ENCODE results near the gene DCDC1.

Gene DCDC1

GRCh38 chr11:31132531-31133421 is 236.8 kb downstream of the DCDC1 start:
- H3K27me3 ChIP-seq (ENCODE audit: low read depth) = no peaks in the 10 kb centered on the region
- H3K4me3 ChIP-seq = no peak overlapping the region
- no peaks in the 10 kb centered on the region for H3K9me3 ChIP-seq
- H3K4me1 ChIP-seq = no peaks in the 10 kb centered on the region
- no peaks in the 10 kb centered on the region for H3K36me3 ChIP-seq (replicated peaks)
- in situ Hi-C loops (cut with MboI; ENCODE audit: low sequenced_read_pairs) = no loop called here
- DNase-seq (ENCODE audit: low spot score in 2 of 2) = peak in 1 of 2 experiments; percentile 8

DNA sequence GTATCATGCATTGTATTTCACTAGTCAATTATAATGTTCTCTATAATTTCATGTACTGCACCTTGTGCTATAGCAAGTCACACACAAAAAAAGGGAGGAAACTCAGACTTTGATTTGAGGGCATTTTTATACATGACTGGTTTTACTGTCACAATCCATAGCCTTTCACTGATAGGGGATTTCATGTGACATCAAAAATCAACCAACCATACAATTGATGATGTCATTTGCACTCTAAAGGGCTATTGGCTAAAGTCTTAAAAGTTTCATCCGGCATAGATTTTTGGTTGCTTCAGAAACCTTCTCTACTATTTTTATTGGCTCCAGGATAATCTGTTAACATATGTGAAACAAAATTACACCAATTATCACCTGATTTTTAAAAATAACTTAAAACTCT is 237.8 kb downstream of the DCDC1 start:
- no peaks in the 10 kb centered on the region for H3K36me3 ChIP-seq (replicated peaks)
- H3K4me1 ChIP-seq = no peaks in the 10 kb centered on the region
- no peak overlapping the region for H3K4me3 ChIP-seq
- in situ Hi-C loops (cut with MboI; ENCODE audit: low sequenced_read_pairs) = no loop called here
- H3K9me3 ChIP-seq = no peaks in the 10 kb centered on the region
- no peak for DNase-seq (ENCODE audit: low spot score in 2 of 2)
- H3K27me3 ChIP-seq (ENCODE audit: low read depth) = no peaks in the 10 kb centered on the region

- no peaks in the 10 kb centered on the region for H3K4me1 ChIP-seq
- H3K4me3 ChIP-seq = no peak overlapping the region
- no peaks in the 10 kb centered on the region for H3K36me3 ChIP-seq (replicated peaks)
- in situ Hi-C loops (cut with MboI; ENCODE audit: low sequenced_read_pairs) = no loop called here
- H3K9me3 ChIP-seq = no peaks in the 10 kb centered on the region
- DNase-seq (ENCODE audit: low spot score in 2 of 2) = no peak
- H3K27me3 ChIP-seq (ENCODE audit: low read depth) = no peaks in the 10 kb centered on the region
Observed at GRCh38 chr11:31127290-31127689, 242.2 kb downstream of the DCDC1 start.

- Histone ChIP-seq H3K4me3 (no peak overlapping the region), H3K4me1 (no peaks in the 10 kb centered on the region), H3K27me3 (ENCODE audit: low read depth) (no peaks in the 10 kb centered on the region), H3K9me3 (no peaks in the 10 kb centered on the region), H3K36me3 (replicated peaks) (no peaks in the 10 kb centered on the region)
- DNase-seq (ENCODE audit: low spot score in 2 of 2) = no peak
- in situ Hi-C loops (cut with MboI; ENCODE audit: low sequenced_read_pairs) = no loop called here
Observed at GRCh38 chr11:31120428-31120827, 249.1 kb downstream of the DCDC1 start.

- Histone ChIP-seq H3K9me3 (no peaks in the 10 kb centered on the region), H3K4me3 (no peak overlapping the region), H3K27me3 (ENCODE audit: low read depth) (no peaks in the 10 kb centered on the region), H3K4me1 (no peaks in the 10 kb centered on the region), H3K36me3 (replicated peaks) (no peaks in the 10 kb centered on the region)
- in situ Hi-C loops (cut with MboI; ENCODE audit: low sequenced_read_pairs) = no loop called here
- no peak for DNase-seq (ENCODE audit: low spot score in 2 of 2)
Observed at GRCh38 chr11:31118566-31118965, 251.0 kb downstream of the DCDC1 start.

DNA sequence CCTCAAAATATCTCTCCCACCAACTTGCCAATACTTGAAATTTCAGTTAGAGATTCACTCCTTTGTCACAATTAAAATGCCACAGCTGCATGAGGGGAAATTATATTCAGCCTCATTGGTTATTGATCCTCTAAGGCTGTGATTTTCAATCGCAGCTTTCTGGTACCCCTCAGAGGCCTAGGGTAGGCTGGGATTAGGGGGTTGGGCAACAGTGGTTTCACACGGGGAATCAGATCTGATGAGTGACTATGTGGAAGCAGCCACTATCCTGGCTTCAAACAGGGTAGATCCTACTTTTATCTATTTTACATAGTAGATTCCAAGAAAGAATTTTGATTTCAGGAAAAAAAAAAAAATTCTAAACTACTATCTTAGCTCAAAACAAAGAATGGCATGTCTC is 252.5 kb downstream of the DCDC1 start:
- Histone ChIP-seq H3K36me3 (replicated peaks) (no peaks in the 10 kb centered on the region), H3K9me3 (no peaks in the 10 kb centered on the region), H3K4me3 (no peak overlapping the region), H3K4me1 (no peaks in the 10 kb centered on the region), H3K27me3 (ENCODE audit: low read depth) (peaks cover 3% of the 10 kb centered on the region; the same call in 1 of the 2 replicates)
- in situ Hi-C loops (cut with MboI; ENCODE audit: low sequenced_read_pairs) = no loop called here
- DNase-seq (ENCODE audit: low spot score in 2 of 2) = no peak

- Histone ChIP-seq H3K36me3 (replicated peaks) (no peaks in the 10 kb centered on the region), H3K27me3 (ENCODE audit: low read depth) (peaks cover 5% of the 10 kb centered on the region; the same call in 1 of the 2 replicates), H3K4me1 (no peaks in the 10 kb centered on the region), H3K4me3 (no peak overlapping the region), H3K9me3 (no peaks in the 10 kb centered on the region)
- no peak for DNase-seq (ENCODE audit: low spot score in 2 of 2)
- in situ Hi-C loops (cut with MboI; ENCODE audit: low sequenced_read_pairs) = no loop called here
Observed at GRCh38 chr11:31114442-31114841, 255.1 kb downstream of the DCDC1 start.

DNA sequence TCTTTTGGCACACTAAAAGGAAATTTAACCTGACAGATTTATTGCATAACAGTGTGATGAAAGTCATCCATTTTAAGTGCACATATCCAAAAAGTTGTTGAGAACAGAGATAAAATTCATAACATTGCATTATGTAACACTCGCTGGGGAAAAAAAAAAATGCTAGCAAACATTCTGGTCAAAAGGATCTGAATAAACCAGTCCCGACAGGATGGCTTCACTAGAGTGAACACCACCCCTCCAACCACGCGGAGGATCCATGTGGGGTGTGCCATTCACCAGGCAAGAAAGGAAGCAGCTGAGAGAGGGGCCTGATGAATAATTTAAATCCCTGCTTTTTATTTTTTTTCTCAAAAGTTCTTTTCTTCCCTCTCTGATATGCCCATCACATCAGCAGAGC is 258.7 kb downstream of the DCDC1 start:
- no peak for DNase-seq (ENCODE audit: low spot score in 2 of 2)
- Histone ChIP-seq H3K9me3 (no peaks in the 10 kb centered on the region), H3K27me3 (ENCODE audit: low read depth) (peaks cover 5% of the 10 kb centered on the region; the same call in 1 of the 2 replicates), H3K4me3 (no peak overlapping the region), H3K4me1 (no peaks in the 10 kb centered on the region), H3K36me3 (replicated peaks) (no peaks in the 10 kb centered on the region)
- in situ Hi-C loops (cut with MboI; ENCODE audit: low sequenced_read_pairs) = no loop called here

- no peak for DNase-seq (ENCODE audit: low spot score in 2 of 2)
- H3K27me3 ChIP-seq (ENCODE audit: low read depth) = peaks cover 14% of the 10 kb centered on the region
- no peak overlapping the region for H3K4me3 ChIP-seq
- H3K36me3 ChIP-seq (replicated peaks) = no peaks in the 10 kb centered on the region
- H3K9me3 ChIP-seq = no peaks in the 10 kb centered on the region
- in situ Hi-C loops (cut with MboI; ENCODE audit: low sequenced_read_pairs) = no loop called here
- H3K4me1 ChIP-seq = no peaks in the 10 kb centered on the region
Observed at GRCh38 chr11:31109446-31109845, 260.1 kb downstream of the DCDC1 start.

- Histone ChIP-seq H3K27me3 (ENCODE audit: low read depth) (peaks cover 14% of the 10 kb centered on the region), H3K36me3 (replicated peaks) (no peaks in the 10 kb centered on the region), H3K4me3 (no peak overlapping the region), H3K4me1 (no peaks in the 10 kb centered on the region), H3K9me3 (no peaks in the 10 kb centered on the region)
- in situ Hi-C loops (cut with MboI; ENCODE audit: low sequenced_read_pairs) = no loop called here
- DNase-seq (ENCODE audit: low spot score in 2 of 2) = no peak
Observed at GRCh38 chr11:31107649-31108048, 261.9 kb downstream of the DCDC1 start.

- Histone ChIP-seq H3K36me3 (replicated peaks) (no peaks in the 10 kb centered on the region), H3K9me3 (no peaks in the 10 kb centered on the region), H3K4me1 (no peaks in the 10 kb centered on the region), H3K4me3 (no peak overlapping the region), H3K27me3 (ENCODE audit: low read depth) (peaks cover 11% of the 10 kb centered on the region)
- DNase-seq (ENCODE audit: low spot score in 2 of 2) = peak; percentile 34 to 77
- in situ Hi-C loops (cut with MboI; ENCODE audit: low sequenced_read_pairs) = no loop called here
Observed at GRCh38 chr11:31106968-31107576, 262.5 kb downstream of the DCDC1 start.

- DNase-seq (ENCODE audit: low spot score in 2 of 2) = no peak
- Histone ChIP-seq H3K4me1 (no peaks in the 10 kb centered on the region), H3K27me3 (ENCODE audit: low read depth) (peaks cover 11% of the 10 kb centered on the region; the same call in 1 of the 2 replicates), H3K36me3 (replicated peaks) (no peaks in the 10 kb centered on the region), H3K9me3 (no peaks in the 10 kb centered on the region), H3K4me3 (no peak overlapping the region)
- in situ Hi-C loops (cut with MboI; ENCODE audit: low sequenced_read_pairs) = no loop called here
Observed at GRCh38 chr11:31106326-31106725, 263.2 kb downstream of the DCDC1 start.

DNA sequence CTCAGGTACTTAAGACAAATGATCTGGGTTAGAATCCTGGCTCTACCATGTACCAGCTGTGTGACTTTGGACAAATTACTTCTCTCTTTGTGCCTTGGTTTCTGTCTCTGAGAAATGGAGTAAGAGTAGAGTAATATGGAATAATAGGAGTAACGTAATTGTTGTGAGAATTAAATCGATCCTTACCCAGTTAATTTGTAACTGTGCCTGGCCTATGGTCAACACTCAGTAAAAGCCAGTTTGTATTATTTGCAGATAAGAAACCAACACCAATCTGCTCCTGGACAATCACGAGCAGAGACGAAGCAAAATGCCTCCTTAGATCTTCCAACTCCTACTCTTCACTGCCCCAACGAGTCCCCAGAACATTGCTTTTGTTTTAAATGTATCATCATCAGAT is 266.7 kb downstream of the DCDC1 start:
- Histone ChIP-seq H3K9me3 (no peaks in the 10 kb centered on the region), H3K4me3 (no peak overlapping the region), H3K27me3 (ENCODE audit: low read depth) (peaks cover 8% of the 10 kb centered on the region; the same call in 1 of the 2 replicates), H3K36me3 (replicated peaks) (no peaks in the 10 kb centered on the region), H3K4me1 (no peaks in the 10 kb centered on the region)
- in situ Hi-C loops (cut with MboI; ENCODE audit: low sequenced_read_pairs) = no loop called here
- DNase-seq (ENCODE audit: low spot score in 2 of 2) = no peak

DNA sequence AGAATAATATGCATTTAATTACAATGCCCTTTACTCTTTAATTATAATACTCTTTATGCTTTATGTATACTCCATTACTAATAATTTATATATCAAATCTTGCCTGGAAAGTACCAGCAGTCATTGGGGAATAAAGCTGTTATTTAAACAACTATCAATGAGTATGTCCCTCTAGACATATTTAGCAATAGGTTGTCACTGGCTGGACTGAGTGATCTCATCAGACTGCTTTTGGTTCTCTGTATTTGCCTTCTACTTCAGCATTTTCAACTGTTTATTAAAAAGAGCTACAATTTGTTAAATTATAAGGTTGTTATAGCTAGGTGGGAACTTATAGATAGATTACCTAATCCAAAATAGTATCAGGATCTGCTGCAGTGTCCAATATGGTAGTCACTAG is 267.2 kb downstream of the DCDC1 start:
- Histone ChIP-seq H3K4me1 (no peaks in the 10 kb centered on the region), H3K4me3 (no peak overlapping the region), H3K9me3 (no peaks in the 10 kb centered on the region), H3K27me3 (ENCODE audit: low read depth) (peaks cover 8% of the 10 kb centered on the region; the same call in 1 of the 2 replicates), H3K36me3 (replicated peaks) (no peaks in the 10 kb centered on the region)
- no peak for DNase-seq (ENCODE audit: low spot score in 2 of 2)
- in situ Hi-C loops (cut with MboI; ENCODE audit: low sequenced_read_pairs) = no loop called here
